H9 (cell line): ENCODE measurements around the gene APBB2. TPM values are rescaled to one million over a fixed set of nuclear protein-coding genes. Genes with fewer than 3 reads are reported as not detected.

Experiments
- DNase-seq: peaks from one replicate; pipeline ENCODE4 v3.0.0-alpha.2; 2017
- H2AFZ ChIP-seq: one replicate; pipeline ENCODE4 v1.6.1; 2013; ENCODE audit warnings: mild to moderate bottlenecking, low read length, control low read depth, moderate library complexity
- H2AK5ac ChIP-seq: 2 replicates; pipeline ENCODE4 v1.6.1; 2013; ENCODE audit warnings: low read length, control low read depth, mixed read lengths; ENCODE audit not compliant: insufficient read length
- H2BK120ac ChIP-seq: one replicate; pipeline ENCODE4 v1.6.1; 2013; ENCODE audit warnings: low read depth, mild to moderate bottlenecking, low read length, control low read depth, inconsistent platforms; ENCODE audit not compliant: poor library complexity, severe bottlenecking
- H2BK12ac ChIP-seq: 2 replicates; pipeline ENCODE4 v1.6.1; 2013; ENCODE audit warnings: low read length, control low read depth, mixed read lengths, low read depth; ENCODE audit not compliant: insufficient read length
- H2BK15ac ChIP-seq: 2 replicates; pipeline ENCODE4 v1.6.1; 2013; ENCODE audit warnings: low read depth, low read length, control low read depth
- H2BK20ac ChIP-seq: one replicate; pipeline ENCODE4 v1.6.1; 2013; ENCODE audit warnings: low read depth, mild to moderate bottlenecking, low read length, control low read depth, inconsistent platforms; ENCODE audit not compliant: poor library complexity, severe bottlenecking
- H2BK5ac ChIP-seq: 2 replicates; pipeline ENCODE4 v1.6.1; 2013; ENCODE audit warnings: low read length, control low read depth, mixed read lengths; ENCODE audit not compliant: insufficient read length
- H3K14ac ChIP-seq: 2 replicates; pipeline ENCODE4 v1.6.1; 2013; ENCODE audit warnings: low read length, control low read depth; ENCODE audit not compliant: insufficient read depth
- H3K18ac ChIP-seq: 2 replicates; pipeline ENCODE4 v1.6.1; 2013; ENCODE audit warnings: low read depth, mild to moderate bottlenecking, mixed read lengths, low read length, control low read depth; ENCODE audit not compliant: insufficient read length
- H3K23ac ChIP-seq: 2 replicates; pipeline ENCODE4 v1.6.1; 2013; ENCODE audit warnings: low read length, control low read depth, mixed read lengths, low read depth; ENCODE audit not compliant: insufficient read length
- H3K23me2 ChIP-seq: 2 replicates; pipeline ENCODE4 v1.6.1; 2013; ENCODE audit warnings: low read depth, mild to moderate bottlenecking, mixed read lengths, low read length, control low read depth; ENCODE audit not compliant: insufficient read length, poor library complexity, severe bottlenecking
- H3K27ac ChIP-seq: 2 replicates; pipeline ENCODE4 v1.5.1; 2013; ENCODE audit warnings: low read length, control low read depth, mixed read lengths, low read depth; ENCODE audit not compliant: insufficient read length
- H3K27me3 ChIP-seq: 2 replicates; pipeline ENCODE4 v1.6.1; 2013; ENCODE audit warnings: low read length, control low read depth, inconsistent platforms; ENCODE audit not compliant: insufficient read depth
- H3K4ac ChIP-seq: 2 replicates; pipeline ENCODE4 v1.6.1; 2013; ENCODE audit warnings: low read depth, mild to moderate bottlenecking, control low read depth, inconsistent platforms, low read length, moderate library complexity
- H3K4me1 ChIP-seq: 2 replicates; pipeline ENCODE4 v1.6.1; 2013; ENCODE audit warnings: low read length, control low read depth, inconsistent platforms; ENCODE audit not compliant: insufficient read depth
- H3K4me2 ChIP-seq: 2 replicates; pipeline ENCODE4 v1.6.1; 2013; ENCODE audit warnings: low read length, control low read depth, mixed read lengths; ENCODE audit not compliant: insufficient read length, insufficient read depth
- H3K56ac ChIP-seq: 2 replicates; pipeline ENCODE4 v1.6.1; 2013; ENCODE audit warnings: low read depth, mild to moderate bottlenecking, mixed read lengths, low read length, control low read depth; ENCODE audit not compliant: insufficient read length
- H3K79me1 ChIP-seq: 2 replicates; pipeline ENCODE4 v1.6.1; 2013; ENCODE audit warnings: low read depth, mild to moderate bottlenecking, moderate library complexity, low read length, control low read depth, inconsistent platforms; ENCODE audit not compliant: insufficient read depth, poor library complexity, severe bottlenecking
- H3K79me2 ChIP-seq: 2 replicates; pipeline ENCODE4 v1.6.1; 2013; ENCODE audit warnings: low read length, control low read depth, inconsistent platforms; ENCODE audit not compliant: insufficient read depth
- H3K9ac ChIP-seq: 2 replicates; pipeline ENCODE4 v1.6.1; 2013; ENCODE audit warnings: low read length, control low read depth, mixed read lengths; ENCODE audit not compliant: insufficient read length; ENCODE audit errors: extremely low read depth
- H3K9me3 ChIP-seq: one replicate; pipeline ENCODE4 v1.6.1; 2013; ENCODE audit warnings: low read depth, low read length, inconsistent platforms; ENCODE audit not compliant: control insufficient read depth
- H3T11ph ChIP-seq: one replicate; pipeline ENCODE4 v1.6.1; 2013; ENCODE audit warnings: mild to moderate bottlenecking, low read length, control low read depth, inconsistent platforms
- H4K20me1 ChIP-seq: one replicate; pipeline ENCODE4 v1.6.1; 2013; ENCODE audit not compliant: control insufficient read depth, insufficient read length, insufficient read depth
- H4K5ac ChIP-seq: 2 replicates; pipeline ENCODE4 v1.6.1; 2013; ENCODE audit warnings: low read depth, mild to moderate bottlenecking, mixed read lengths, low read length, control low read depth; ENCODE audit not compliant: insufficient read length
- H4K8ac ChIP-seq: replicated peaks from 2 replicates; pipeline ENCODE4 v1.6.1; 2013; ENCODE audit warnings: low read length, control low read depth, mixed read lengths, low read depth; ENCODE audit not compliant: insufficient read length
- H4K91ac ChIP-seq: 2 replicates; pipeline ENCODE4 v1.6.1; 2013; ENCODE audit warnings: low read depth, mild to moderate bottlenecking, moderate library complexity, mixed read lengths, low read length, control low read depth; ENCODE audit not compliant: insufficient read length
- H3K27ac Mint-ChIP-seq, 3 experiments: 2 replicates in 2 of 3; 3 replicates in 1 of 3; pipeline ENCODE4 v1.8.0; 2020 to 2021; ENCODE audit warnings: mixed read lengths in 3 of 3, mild to moderate bottlenecking in 1 of 3, moderate library complexity in 1 of 3
- H3K27me3 Mint-ChIP-seq: 2 replicates; pipeline ENCODE4 v1.8.0; 2021; ENCODE audit warnings: low read depth, mild to moderate bottlenecking, moderate library complexity, mixed read lengths
- H3K36me3 Mint-ChIP-seq, 3 experiments: 2 replicates in 2 of 3; 3 replicates in 1 of 3; pipeline ENCODE4 v1.8.0; 2020 to 2021; ENCODE audit warnings: low read depth in 3 of 3, mixed read lengths in 3 of 3; ENCODE audit not compliant: insufficient read depth in 1 of 3
- H3K4me1 Mint-ChIP-seq, 2 experiments: 2 replicates each; pipeline ENCODE4 v1.8.0; 2020; ENCODE audit warnings: mixed read lengths in 2 of 2
- H3K4me3 Mint-ChIP-seq, 2 experiments: 2 replicates in 1 of 2; 3 replicates in 1 of 2; pipeline ENCODE4 v1.8.0; 2020 to 2021; ENCODE audit warnings: mild to moderate bottlenecking in 2 of 2, mixed read lengths in 2 of 2, moderate library complexity in 1 of 2
- H3K9me3 Mint-ChIP-seq, 2 experiments: 2 replicates in 1 of 2; 3 replicates in 1 of 2; pipeline ENCODE4 v1.8.0; 2020; ENCODE audit warnings: mild to moderate bottlenecking in 2 of 2, mixed read lengths in 2 of 2, moderate library complexity in 1 of 2
- CTCF ChIP-seq: fragments of 200-600 bp; sonication (generic); conservative IDR thresholded peaks from 3 replicates; pipeline ENCODE4 v1.8.0; 2021; ENCODE audit warnings: antibody characterized with exemption, mild to moderate bottlenecking
- WGBS: extraction: QIAGEN DNeasy Blood & Tissue Kit; methylation state at CpG from one replicate; pipeline ENCODE4 v1.1.7; 2013; ENCODE audit warnings: missing lambda C conversion rate, low lambda C conversion rate, mixed read lengths; ENCODE audit not compliant: insufficient read length; ENCODE audit errors: extremely low coverage; 5-methylcytosine and 5-hydroxymethylcytosine counted together
- total RNA-seq: library from RNA; stranded (reverse); gene quantifications from 2 replicates; pipeline ENCODE4 v1.2.1, GENCODE V29; 2021

The APBB2 gene
- total RNA-seq, 1 experiment from 2014 or later = 39.6 TPM

- H3K9ac ChIP-seq = no peak overlapping the region
- H2AFZ ChIP-seq = no peak overlapping the region
- WGBS = no CpG with 5 or more reads among the region's 9 CpGs
- no peak overlapping the region for H3K14ac ChIP-seq
- H3K18ac ChIP-seq = no peak overlapping the region
- H3K9me3 Mint-ChIP-seq = no peaks in the 10 kb centered on the region; a peak in 1 of 5 replicates
- peaks cover 26 to 42% of the 10 kb centered on the region in 2 experiments for H3K4me1 Mint-ChIP-seq
- H3K27me3 ChIP-seq = peaks cover 2% of the 10 kb centered on the region; the same call in 1 of the 2 replicates
- H2AK5ac ChIP-seq = no peak overlapping the region
- H3K79me2 ChIP-seq = peaks cover 3% of the 10 kb centered on the region; the same call in 1 of the 2 replicates
- H2BK5ac ChIP-seq = no peak overlapping the region
- H3K56ac ChIP-seq = no peak overlapping the region
- H3K27ac ChIP-seq = no peak overlapping the region
- no peak overlapping the region for H4K8ac ChIP-seq
- no peak overlapping the region for H4K91ac ChIP-seq
- no peaks in the 10 kb centered on the region; a peak in 1 of 7 replicates for H3K36me3 Mint-ChIP-seq
- H3K4me2 ChIP-seq = no peak overlapping the region
- H2BK12ac ChIP-seq = no peak overlapping the region
- H3K23ac ChIP-seq = no peak overlapping the region
- peaks cover 9% of the 10 kb centered on the region for H3K23me2 ChIP-seq
- no peak overlapping the region for H3K4ac ChIP-seq
- no peak overlapping the region for H3K4me3 Mint-ChIP-seq
- H3K27me3 Mint-ChIP-seq = peaks cover 14% of the 10 kb centered on the region
- H3K27ac Mint-ChIP-seq = no peak overlapping the region
- TF ChIP-seq CTCF = no peak
- no peak for DNase-seq
- H4K5ac ChIP-seq = no peak overlapping the region
- H3T11ph ChIP-seq = no peak overlapping the region
- no peak overlapping the region for H2BK15ac ChIP-seq
- H2BK120ac ChIP-seq = no peak overlapping the region
- H3K79me1 ChIP-seq = peaks cover 3% of the 10 kb centered on the region
- no peak overlapping the region for H2BK20ac ChIP-seq
- peaks cover 6% of the 10 kb centered on the region; the same call in 1 of the 2 replicates for H3K4me1 ChIP-seq
- no peaks in the 10 kb centered on the region for H3K9me3 ChIP-seq
- no peaks in the 10 kb centered on the region for H4K20me1 ChIP-seq
These were observed 4.4 kb downstream of the APBB2 start for GRCh38 chr4:41209901-41210300.
